Small intestine (tissue), 7 donors: ENCODE results near the gene SREK1IP1. TPM values are rescaled to one million over a fixed set of nuclear protein-coding genes. Genes with fewer than 3 reads are reported as not detected.

Source experiments
- DNase-seq, 2 donors: peaks; one replicate each; pipeline versions ENCODE4 v3.0.0 to v3.0.0-alpha.2; 2013
- FAIRE-seq: peaks from 2 replicates; lab custom pipeline; 2012; peaks lifted over from hg19 to GRCh38; lab: Jason Lieb, UNC
- H3K27ac ChIP-seq, 3 donors: one replicate each; pipeline ENCODE4 v1.5.1; 2013; ENCODE audit warnings: low read length in 2 of 3, mild to moderate bottlenecking in 2 of 3, control low read depth in 1 of 3, inconsistent platforms in 1 of 3, low read depth in 1 of 3, moderate library complexity in 1 of 3
- H3K27me3 ChIP-seq, 3 donors: one replicate each; pipeline ENCODE4 v1.6.1; 2013; ENCODE audit warnings: low read length in 3 of 3, inconsistent platforms in 1 of 3; ENCODE audit not compliant: control insufficient read depth in 3 of 3, insufficient read depth in 3 of 3
- H3K36me3 ChIP-seq, 3 donors: one replicate each; pipeline ENCODE4 v1.6.1; 2013; ENCODE audit warnings: low read length in 3 of 3, inconsistent platforms in 1 of 3, low read depth in 1 of 3, mild to moderate bottlenecking in 1 of 3, moderate library complexity in 1 of 3; ENCODE audit not compliant: control insufficient read depth in 3 of 3, insufficient read depth in 2 of 3
- H3K4me1 ChIP-seq, 3 donors: one replicate each; pipeline ENCODE4 v1.6.1; 2013; ENCODE audit warnings: low read length in 2 of 3, inconsistent platforms in 1 of 3, low read depth in 1 of 3, mild to moderate bottlenecking in 1 of 3, moderate library complexity in 1 of 3; ENCODE audit not compliant: control insufficient read depth in 3 of 3, insufficient read depth in 2 of 3
- H3K4me3 ChIP-seq, 3 donors: one replicate each; pipeline ENCODE4 v1.5.1; 2013; ENCODE audit warnings: low read length in 3 of 3, control low read depth in 1 of 3, inconsistent platforms in 1 of 3, low read depth in 1 of 3, mild to moderate bottlenecking in 1 of 3, moderate library complexity in 1 of 3
- H3K9me3 ChIP-seq, 2 donors: one replicate each; pipeline ENCODE4 v1.6.1; 2013; ENCODE audit warnings: low read depth in 1 of 2, low read length in 1 of 2; ENCODE audit not compliant: control insufficient read depth in 2 of 2, insufficient read depth in 1 of 2
- WGBS, 3 donors: extraction: QIAGEN DNeasy Blood & Tissue Kit; methylation state at CpG; one replicate each; pipeline ENCODE4 v1.1.7; 2013; 5-methylcytosine and 5-hydroxymethylcytosine counted together
- polyA plus RNA-seq, 4 donors: library from polyadenylated mRNA; stranded (reverse) in 3 of 4; unstranded in 1 of 4; fragments of 200-250 nt in 3 of 4; fragments of 120-200 nt in 1 of 4; gene quantifications; one replicate each; pipeline versions ENCODE4 v1.2.1 to v1.2.3, GENCODE V29; 2013
- donor health status: healthy with polysubstance abuse.
- donor health status: control.
- donor health status: control.
- donor health status: Bipolar disorder and iron deficiency.
- donor health status: healthy.

The SREK1IP1 gene
- polyA plus RNA-seq, 4 donors = 5.9 to 14.5 (median 8.0) TPM

GRCh38 chr5:64671678-64672077 lies 96.8 kb downstream of the SREK1IP1 start:
- FAIRE-seq (no peak), DNase-seq (no peak)
- no peaks in the 10 kb centered on the region for H3K9me3 ChIP-seq
- H3K4me1 ChIP-seq = no peaks in the 10 kb centered on the region
- H3K27ac ChIP-seq = no peak overlapping the region
- H3K36me3 ChIP-seq = no peaks in the 10 kb centered on the region
- WGBS, 3 donors = 74 to 83% (median 79%) methylated on average over 3 of the region's 3 CpGs
- H3K27me3 ChIP-seq = peaks cover 0 to 3% (median 2%) of the 10 kb centered on the region in 3 donors
- H3K4me3 ChIP-seq = no peak overlapping the region

GRCh38 chr5:64670277-64670676 lies 98.2 kb downstream of the SREK1IP1 start:
- Histone ChIP-seq H3K4me1 (peaks cover 0 to 6% (median 0%) of the 10 kb centered on the region in 3 donors), H3K9me3 (no peaks in the 10 kb centered on the region), H3K36me3 (no peaks in the 10 kb centered on the region), H3K4me3 (no peak overlapping the region), H3K27ac (no peak overlapping the region), H3K27me3 (peaks cover 0 to 3% (median 0%) of the 10 kb centered on the region in 3 donors)
- DNase-seq = no peak
- FAIRE-seq = no peak
- 90 to 92% (median 91%) methylated on average over 1 of the region's 1 CpG for WGBS, 3 donors

Other genes starting within 250 kb of the SREK1IP1 start
- gene SHISAL2B, start 78.2 kb downstream of the SREK1IP1 start, polyA plus RNA-seq = under 1 TPM in 1 of 4 donors, not detected in 3; 0.18 TPM
- gene CWC27, start 239 bp upstream of the SREK1IP1 start, polyA plus RNA-seq = 10 to 100 TPM in 3 of 4 donors, 1 to 10 TPM in 1; 7.0 to 21.3 (median 14.8) TPM